Activated CD8-positive, alpha-beta T cell treated with anti-CD3 and anti-CD28 coated beads for 36 hours (primary cell): ENCODE measurements around the gene CYP4Z1. TPM values are rescaled to one million over a fixed set of nuclear protein-coding genes. Genes with fewer than 3 reads are reported as not detected.

Experiments used
- ATAC-seq: fragments of 200-7000 bp; cut with Tn5 transposase; one replicate; pipeline ENCODE4 v1.10.0; 2021; ENCODE audit warnings: mild to moderate bottlenecking, moderate library complexity
- CTCF ChIA-PET: fragments of 350-600 bp; sonication (Branson Sonifier 250); formaldehyde crosslinking; loops from one replicate; lab custom pipeline; 2021; ENCODE audit warnings: antibody characterized with exemption; lab: Charles Lee
- POLR2A ChIA-PET: fragments of 350-600 bp; sonication (Branson Sonifier 250); formaldehyde crosslinking; loops from one replicate; lab custom pipeline; 2021; ENCODE audit warnings: antibody characterized with exemption; lab: Charles Lee
- DNase-seq: peaks from one replicate; pipeline ENCODE4 v3.0.0-alpha.2; 2020
- H3K27ac Mint-ChIP-seq: one replicate; pipeline ENCODE4 v1.8.0; 2021; ENCODE audit warnings: mild to moderate bottlenecking, mixed read lengths
- H3K27me3 Mint-ChIP-seq: one replicate; pipeline ENCODE4 v1.8.0; 2021; ENCODE audit warnings: mixed read lengths
- H3K36me3 Mint-ChIP-seq: one replicate; pipeline ENCODE4 v1.8.0; 2021; ENCODE audit warnings: low read depth, mixed read lengths
- H3K4me1 Mint-ChIP-seq: one replicate; pipeline ENCODE4 v1.8.0; 2021; ENCODE audit warnings: low read depth, mixed read lengths
- H3K4me3 Mint-ChIP-seq: one replicate; pipeline ENCODE4 v1.8.0; 2021; ENCODE audit warnings: mild to moderate bottlenecking, moderate library complexity, mixed read lengths
- H3K9me3 Mint-ChIP-seq: one replicate; pipeline ENCODE4 v1.8.0; 2021; ENCODE audit warnings: mixed read lengths
- CTCF ChIP-seq: fragments of 200-600 bp; IDR thresholded peaks from one replicate; pipeline ENCODE4 v1.8.0; 2022; ENCODE audit warnings: antibody characterized with exemption, mild to moderate bottlenecking
- intact Hi-C: fragments of 100-400 bp; cut with micrococcal nuclease; formaldehyde crosslinking; loops from one replicate; pipeline ENCODE4 v1.10.0; 2022
- total RNA-seq, 2 experiments: library from RNA; stranded (reverse); gene quantifications; one replicate each; pipeline ENCODE4 v1.2.3, GENCODE V29; 2021

CYP4Z1 gene
- total RNA-seq, 2 experiments from 2014 or later: not detected

GRCh38 chr1:47160716-47161115 lies 93.7 kb downstream of the CYP4Z1 start:
- H3K9me3 Mint-ChIP-seq: peaks cover 5% of the 10 kb centered on the region
- POLR2A ChIA-PET: no interaction called here
- H3K27me3 Mint-ChIP-seq: peaks cover 27% of the 10 kb centered on the region
- CTCF ChIA-PET: no interaction called here
- TF ChIP-seq CTCF: no peak
- H3K4me3 Mint-ChIP-seq: no peak overlapping the region
- no peak for ATAC-seq
- no peak overlapping the region for H3K27ac Mint-ChIP-seq
- intact Hi-C loops: no loop called here
- H3K4me1 Mint-ChIP-seq: no peaks in the 10 kb centered on the region
- no peaks in the 10 kb centered on the region for H3K36me3 Mint-ChIP-seq
- no peak for DNase-seq

- CTCF ChIA-PET: no interaction called here
Observed at GRCh38 chr1:47161298-47162040, 94.4 kb downstream of the CYP4Z1 start.

GRCh38 chr1:47164552-47164951 lies 97.5 kb downstream of the CYP4Z1 start:
- H3K36me3 Mint-ChIP-seq: no peaks in the 10 kb centered on the region
- no peaks in the 10 kb centered on the region for H3K9me3 Mint-ChIP-seq
- H3K4me3 Mint-ChIP-seq: no peak overlapping the region
- ChIA-PET POLR2A (no interaction called here), CTCF (no interaction called here)
- intact Hi-C loops: no loop called here
- no peaks in the 10 kb centered on the region for H3K4me1 Mint-ChIP-seq
- DNase-seq (no peak), ATAC-seq (no peak)
- H3K27me3 Mint-ChIP-seq: peaks cover 34% of the 10 kb centered on the region
- no peak for TF ChIP-seq CTCF
- no peak overlapping the region for H3K27ac Mint-ChIP-seq

More at GRCh38 chr1:47161298-47162040, 94.4 kb downstream of the CYP4Z1 start:
- no peaks in the 10 kb centered on the region for H3K4me1 Mint-ChIP-seq
- H3K36me3 Mint-ChIP-seq: no peaks in the 10 kb centered on the region
- no peak for DNase-seq
- intact Hi-C loops: no loop called here
- TF ChIP-seq CTCF: no peak
- no peak for ATAC-seq
- H3K9me3 Mint-ChIP-seq: no peaks in the 10 kb centered on the region
- H3K27me3 Mint-ChIP-seq: peaks cover 28% of the 10 kb centered on the region
- POLR2A ChIA-PET: no interaction called here
- H3K4me3 Mint-ChIP-seq: no peak overlapping the region
- no peak overlapping the region for H3K27ac Mint-ChIP-seq

Other genes with a start within 250 kb of the CYP4Z1 start
- not detected for gene CYP4A11, start 125.8 kb upstream of the CYP4Z1 start, total RNA-seq
- gene CYP4X1, start 43.6 kb upstream of the CYP4Z1 start, total RNA-seq: not detected
- gene CYP4A22, start 70.2 kb downstream of the CYP4Z1 start, total RNA-seq: not detected
- not detected for gene PDZK1IP1, start 122.8 kb downstream of the CYP4Z1 start, total RNA-seq
- gene TAL1, start 165.0 kb downstream of the CYP4Z1 start, total RNA-seq: not detected
- 10 to 100 TPM; 22.8 to 24.5 TPM for gene STIL, start 246.9 kb downstream of the CYP4Z1 start, total RNA-seq